Measurements from ENCODE around the gene RAB3B.
"Not testable (repeated sequence)": the region's sequence is repeated elsewhere in the genome, so short reads cannot be mapped to it uniquely, and the experiment has no call there.

The RAB3B gene

DNA sequence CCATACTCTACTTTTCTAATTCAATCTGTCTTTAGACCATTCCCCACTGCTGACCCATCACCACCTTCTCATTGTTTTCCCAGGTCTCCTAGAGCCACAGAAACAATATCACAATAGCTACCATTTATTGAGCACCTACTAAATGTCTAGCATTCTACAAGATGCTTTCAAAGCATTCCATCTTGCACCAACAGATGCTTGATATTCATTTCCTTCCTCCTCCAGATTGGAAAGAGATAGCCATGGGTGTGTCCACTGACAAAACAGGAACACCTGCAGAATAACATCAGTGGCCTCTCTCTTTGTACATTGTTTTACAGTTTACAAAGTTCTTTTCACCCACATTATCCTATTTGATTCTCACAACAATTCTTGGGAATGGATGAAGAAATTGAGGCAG, 2.2 kb downstream of the RAB3B start:
- DNase-seq, result no peak

DNA sequence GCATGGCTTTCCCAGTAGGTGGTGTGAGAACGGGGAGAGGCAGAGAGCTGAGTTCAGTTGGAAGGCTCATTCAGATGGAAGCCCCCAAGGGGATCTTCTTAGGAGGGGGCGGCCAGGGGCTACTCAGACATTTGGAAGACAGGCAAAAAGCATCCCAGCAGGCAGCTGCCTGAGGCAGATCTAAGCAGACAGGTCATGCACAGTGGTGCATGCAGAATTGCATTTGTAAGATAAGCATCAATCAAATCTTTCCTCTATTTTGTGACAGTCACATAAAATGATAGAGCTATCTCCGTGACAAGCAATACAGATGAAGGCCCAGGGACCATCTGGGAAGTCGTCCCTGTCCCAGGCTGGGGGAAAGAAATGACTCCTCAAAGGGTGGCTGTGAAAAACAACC, 3.8 kb downstream of the RAB3B start:
- DNase-seq, result no peak

DNA sequence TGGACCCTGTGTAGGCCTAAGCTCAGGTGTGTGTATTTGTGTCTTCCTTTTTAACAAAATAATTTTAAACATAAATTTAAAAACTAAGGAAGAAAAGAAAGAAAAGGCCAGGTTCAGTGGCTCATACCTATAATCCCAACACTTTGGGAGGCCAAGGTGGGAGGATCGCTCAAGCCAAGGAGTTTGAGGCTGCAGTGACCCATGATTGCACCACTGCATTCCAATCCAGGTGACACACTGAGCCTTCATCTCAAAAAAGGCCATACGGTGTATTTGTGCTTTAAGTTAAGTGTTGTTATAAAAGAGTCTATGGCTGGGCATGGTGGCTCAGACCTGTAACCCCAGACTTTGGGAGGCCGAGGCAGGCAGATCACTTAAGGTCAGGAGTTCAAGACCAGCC, 8.3 kb downstream of the RAB3B start:
- no peak for DNase-seq

DNA sequence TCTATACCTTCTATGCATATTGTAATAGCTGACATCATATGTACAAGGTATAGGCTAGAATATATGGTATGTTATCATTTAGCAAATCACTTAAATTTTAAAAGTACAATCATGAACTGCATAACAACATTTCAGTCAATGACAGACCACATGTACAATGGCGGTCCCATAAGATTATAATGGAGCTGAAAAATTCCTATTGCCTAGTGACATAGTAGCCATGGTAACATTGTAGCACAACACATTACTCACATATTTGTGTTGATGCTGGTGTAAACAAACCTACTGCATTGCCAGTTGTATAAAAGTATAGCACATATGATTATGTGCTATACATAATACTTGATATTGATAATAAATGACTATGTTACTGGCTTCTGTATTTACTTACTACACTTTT, 8.9 kb downstream of the RAB3B start:
- DNase-seq, result no peak

DNA sequence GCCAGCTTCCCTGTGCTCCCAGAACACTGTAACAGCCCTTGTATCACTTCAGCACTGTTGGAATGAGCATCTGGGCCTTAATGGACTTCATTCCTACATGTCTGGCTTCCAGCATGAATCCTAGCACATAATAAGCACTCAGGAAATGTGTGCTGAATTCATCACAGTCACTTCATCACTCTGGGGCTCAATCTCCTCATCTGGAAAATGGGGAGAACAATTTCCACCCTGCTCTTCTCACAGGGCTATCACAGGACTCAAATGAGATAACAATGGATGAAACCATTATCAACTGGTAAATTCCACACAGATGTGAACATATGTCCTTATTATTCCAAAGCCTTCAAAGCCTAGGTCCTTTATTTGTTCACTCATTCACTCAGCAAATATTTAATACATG, 12.4 kb downstream of the RAB3B start:
- no peak for DNase-seq

DNA sequence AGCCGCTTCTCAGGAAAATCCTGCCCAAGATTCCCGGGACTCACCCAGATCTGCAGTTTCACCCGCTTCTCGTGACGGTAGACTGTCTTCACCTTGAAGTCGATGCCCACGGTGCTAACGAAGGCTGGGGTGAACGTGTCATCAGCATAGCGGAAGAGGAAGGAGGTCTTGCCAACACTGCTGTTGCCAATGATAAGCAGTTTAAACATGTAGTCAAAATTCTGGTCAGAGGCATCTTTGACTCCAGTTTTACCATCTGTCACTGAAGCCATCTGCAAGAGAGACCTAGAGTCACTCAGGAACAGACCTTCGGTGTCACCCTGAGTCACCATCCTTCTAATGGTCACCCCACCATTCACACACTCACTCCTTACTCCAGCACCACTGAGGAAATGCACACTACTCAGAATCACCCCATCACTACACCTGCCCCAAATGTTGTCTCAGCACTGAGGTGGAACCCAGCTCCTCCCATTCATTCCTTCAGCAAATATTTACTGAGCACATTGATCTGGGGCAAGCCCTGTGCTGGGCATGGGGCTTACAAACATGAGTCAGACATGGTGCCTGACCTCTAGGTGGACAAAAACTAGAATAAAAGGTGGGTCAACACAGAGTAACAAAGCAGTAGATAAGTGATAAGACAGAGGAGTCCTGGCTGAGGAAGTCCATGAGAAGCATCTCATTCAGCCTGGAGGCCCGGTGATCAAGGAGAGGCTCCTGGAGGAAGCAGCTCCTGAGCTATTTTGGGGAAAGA, 13.5 kb downstream of the RAB3B start:
- DNase-seq, result no peak

DNA sequence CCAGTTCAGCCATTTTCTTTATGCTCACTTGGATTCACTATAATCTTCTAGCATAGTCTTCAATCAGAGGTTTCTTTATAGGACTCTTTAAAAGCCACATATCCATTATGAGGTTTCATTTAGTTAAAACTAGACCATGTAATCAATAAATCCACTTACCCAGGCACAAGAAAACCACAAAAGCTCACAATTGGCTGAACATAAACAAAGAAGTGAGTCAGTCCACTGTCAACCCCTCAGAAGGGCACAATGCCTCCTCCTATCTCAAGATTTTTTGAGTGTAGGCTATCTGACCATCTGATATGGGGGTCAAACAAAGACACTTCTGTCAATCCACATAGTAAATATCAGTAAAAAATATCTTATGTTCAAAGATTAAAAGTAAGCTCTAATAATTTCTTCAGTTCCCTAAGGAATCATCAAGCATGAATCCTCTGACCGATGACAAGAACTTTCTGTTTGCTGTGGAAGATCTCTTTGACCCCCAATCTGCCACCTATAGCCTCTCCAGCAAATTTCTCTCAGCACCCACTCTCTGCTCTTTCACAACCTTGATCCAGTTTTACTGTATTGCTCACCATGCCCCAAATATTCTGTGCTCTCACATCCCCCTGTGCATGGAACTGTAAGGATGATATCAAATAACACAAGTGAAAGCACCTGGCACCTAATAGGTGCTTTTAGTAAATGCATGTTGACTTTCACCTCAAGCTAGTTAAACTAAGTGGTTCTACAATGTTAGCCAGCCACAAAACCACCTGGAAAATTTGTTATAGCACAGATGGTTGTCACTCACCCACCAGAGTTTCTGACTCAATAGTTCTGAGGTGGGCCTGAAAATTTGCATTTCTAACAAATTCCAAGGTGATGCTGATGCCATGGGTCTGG, 16.7 kb downstream of the RAB3B start:
- DNase-seq, result no peak

DNA sequence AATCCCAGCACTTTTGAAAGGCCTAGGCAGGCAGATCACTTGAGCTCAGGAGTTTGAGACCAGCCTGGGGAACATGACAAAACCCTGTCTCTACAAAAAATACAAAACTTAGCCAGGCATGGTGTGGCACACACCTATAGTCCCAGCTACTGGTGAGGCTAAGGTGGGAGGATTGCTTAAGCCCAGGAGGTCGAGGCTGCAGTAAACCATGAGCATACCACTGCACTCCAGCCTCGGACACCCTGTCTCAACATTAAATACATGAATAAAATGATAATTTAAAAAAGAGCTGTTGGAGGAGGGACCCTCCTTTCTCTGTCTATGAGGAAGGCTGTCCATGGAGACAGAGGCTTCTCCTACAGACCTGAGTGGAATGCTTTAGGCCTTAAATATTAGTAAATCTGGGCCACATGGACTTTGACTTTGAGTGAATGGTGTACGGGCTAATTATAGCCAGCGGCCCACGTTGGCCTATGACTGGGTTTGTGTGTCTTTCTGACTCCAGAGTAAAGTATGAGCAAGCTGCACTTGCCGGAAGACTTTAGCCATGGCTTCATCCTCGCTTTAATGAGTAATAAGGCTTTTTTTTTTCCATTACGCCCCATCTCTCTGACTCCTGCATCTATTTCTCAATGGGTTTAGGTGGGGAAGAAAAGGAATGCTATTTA, 21.3 kb downstream of the RAB3B start:
- DNase-seq, result no peak

DNA sequence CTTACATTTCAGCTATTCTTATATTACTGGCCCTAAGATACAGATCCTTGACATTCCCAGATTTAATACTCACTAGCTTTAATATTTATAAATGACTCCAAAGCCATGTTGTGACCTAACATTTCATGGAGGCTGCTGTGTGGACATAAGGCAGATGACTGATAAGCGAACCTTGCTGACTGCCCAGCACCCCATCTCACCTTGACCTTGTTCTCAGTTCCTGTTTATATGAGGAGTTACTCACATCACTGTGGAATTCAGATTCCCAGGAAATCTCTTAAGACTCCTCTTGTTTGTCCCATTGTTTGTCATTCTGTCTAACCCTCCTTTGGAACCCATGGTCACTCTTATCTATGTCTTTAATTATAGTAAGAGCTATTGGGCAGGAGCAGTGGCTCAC, 21.9 kb downstream of the RAB3B start:
- DNase-seq, result no peak

DNA sequence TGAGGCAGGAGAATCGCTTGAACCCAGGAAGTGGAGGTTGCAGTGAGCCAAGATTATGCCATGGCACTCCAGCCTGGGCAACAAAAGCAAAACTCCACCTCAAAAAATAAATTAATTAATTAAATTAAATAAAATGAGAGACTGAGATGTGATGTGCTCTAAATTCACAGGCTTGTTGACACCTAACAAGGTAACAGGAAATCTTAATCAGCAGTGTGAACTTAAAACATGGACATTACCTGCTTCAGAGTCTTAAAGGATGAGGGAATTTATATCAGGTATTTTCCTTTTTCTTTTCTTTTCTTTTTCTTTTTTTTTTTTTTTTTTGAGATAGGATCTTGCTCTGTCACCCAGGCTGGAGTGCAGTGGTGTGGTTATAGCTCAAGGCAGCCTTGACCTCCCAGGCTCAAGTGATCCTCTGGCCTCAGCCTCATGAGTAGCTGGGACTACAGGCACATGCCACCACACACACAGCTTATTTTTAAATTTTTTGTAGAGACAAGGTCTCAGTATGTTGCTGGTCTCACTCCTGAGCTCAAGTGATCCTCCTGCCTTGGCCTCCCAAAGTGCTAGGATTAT, 23.2 kb downstream of the RAB3B start:
- not testable (repeated sequence) for DNase-seq

DNA sequence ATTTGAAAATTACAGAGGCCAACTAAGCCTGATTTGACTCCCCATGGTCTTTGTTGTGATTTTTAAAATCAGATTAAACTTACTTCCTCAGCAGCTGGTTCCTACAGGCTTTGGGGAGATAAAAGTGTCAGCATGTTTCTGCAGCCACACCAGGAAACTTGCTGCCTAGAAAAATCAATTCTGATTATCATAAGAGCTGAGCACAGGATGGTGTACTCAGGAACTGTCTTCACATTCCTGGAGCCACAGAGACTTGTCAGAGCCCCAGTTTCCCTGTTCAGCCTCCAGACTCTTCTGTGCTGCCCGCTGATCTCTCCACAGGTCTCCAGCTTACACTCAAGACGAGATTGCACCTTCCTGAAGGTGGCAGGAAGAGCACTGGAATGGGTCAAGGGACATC, 23.9 kb downstream of the RAB3B start:
- no peak for DNase-seq

DNA sequence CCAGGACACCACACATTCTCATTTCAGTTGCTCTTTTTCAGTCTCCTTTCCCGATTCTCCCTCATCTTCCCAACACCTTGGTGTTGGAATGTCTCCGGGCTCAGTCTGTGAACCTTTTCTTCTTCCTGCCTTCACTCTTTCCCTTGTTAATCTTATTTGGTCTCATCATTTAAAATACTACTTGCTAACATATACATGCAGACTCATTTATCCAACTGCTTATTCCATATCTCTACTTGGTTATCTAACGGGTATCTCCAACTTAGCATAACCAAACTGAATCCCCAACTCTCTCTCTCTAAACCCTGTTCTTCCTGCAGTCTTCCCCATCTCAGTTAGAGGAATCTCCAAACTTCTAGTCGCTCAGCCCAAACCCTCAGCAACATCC, 26.2 kb downstream of the RAB3B start:
- DNase-seq, result no peak

DNA sequence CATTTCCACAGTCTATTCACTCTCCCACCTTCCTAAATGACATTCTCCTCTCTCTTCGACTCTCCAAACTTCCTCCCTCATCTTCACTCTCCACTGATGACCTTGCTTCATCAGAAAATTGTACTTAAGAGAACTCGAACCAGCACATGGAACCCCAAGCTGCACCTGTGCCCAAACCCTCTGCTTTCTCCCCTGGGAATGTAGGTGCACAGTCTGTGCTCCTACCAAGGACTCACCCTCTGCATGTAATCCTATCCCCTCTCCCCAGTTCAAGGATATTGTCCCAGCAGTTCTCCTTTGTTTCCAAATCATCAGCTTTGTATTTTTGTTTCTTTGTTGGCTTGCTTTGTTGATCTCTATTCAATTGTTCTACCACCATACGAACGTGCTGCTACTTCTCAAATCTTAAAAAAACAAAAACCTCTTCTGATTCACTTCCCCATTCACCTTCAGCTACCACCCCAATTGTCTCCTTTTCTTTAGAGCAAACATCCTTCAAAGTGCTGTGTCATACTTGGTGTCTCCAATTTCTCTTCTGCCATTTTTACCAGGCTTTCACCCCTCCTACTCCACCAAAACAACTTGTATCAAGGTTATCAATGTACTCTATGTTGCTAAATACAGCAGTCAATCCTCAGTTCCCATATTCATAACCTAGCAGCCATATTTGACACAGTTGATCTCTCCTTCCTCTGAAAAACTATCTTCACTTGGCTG, 26.8 kb downstream of the RAB3B start:
- DNase-seq, result no peak

DNA sequence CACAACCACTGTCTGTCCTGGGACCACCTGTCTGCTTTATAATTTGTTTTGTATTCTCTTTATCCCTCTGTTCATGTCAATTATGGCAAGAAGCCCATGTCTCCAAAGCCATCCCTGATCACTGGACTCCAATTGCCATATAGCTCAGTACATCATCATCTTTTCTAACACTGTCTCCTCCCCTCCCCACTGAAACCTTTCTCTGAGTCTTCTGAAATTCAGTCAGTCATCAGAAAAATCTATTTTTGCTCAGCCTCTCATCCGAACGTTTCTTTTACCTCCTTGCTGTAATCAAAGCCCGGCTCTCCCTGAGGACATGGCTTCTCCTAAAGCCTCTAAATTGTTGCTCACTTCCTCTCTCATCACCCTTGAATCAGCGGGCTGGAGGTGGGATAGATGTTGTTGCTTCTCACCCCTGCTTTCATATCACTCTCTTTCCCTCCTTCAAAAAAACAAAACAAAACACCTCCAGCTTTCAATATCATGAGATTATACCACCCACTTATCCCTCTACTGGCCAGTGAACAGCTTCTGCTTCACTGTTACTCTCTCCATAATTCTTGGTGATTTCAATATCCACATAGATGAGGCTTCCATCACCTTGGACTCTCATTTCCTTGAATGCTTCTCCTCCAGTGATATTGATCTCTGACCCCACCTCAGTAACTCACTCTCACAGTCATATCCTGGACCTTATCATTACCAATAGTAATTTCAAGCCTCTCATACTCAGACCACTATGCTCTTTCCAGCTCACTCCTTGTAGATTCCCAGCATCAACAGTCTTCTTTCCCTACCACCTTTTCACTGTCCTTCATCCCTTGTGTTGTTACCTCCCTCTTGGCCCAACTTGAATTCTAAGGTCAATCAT, 27.8 kb downstream of the RAB3B start:
- DNase-seq, result no peak

DNA sequence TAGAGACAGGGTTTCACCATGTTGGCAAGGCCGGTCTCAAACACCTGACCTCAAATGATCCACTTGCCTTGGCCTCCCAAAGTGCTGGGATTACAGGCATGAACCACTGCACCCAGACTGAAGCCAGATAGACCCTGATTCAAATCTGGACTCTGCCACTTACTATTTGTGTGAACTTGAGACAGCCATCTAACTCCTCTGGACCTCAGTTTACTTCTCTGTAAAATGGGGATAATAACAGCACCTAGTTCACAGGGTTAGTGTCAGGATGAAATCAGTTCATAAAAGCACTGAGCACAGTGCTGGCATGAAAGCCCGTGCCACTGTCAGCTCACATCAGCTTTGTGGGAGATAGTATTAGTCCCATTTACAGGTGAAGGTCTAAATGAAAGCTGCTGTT, 28.5 kb downstream of the RAB3B start:
- DNase-seq, result no peak

DNA sequence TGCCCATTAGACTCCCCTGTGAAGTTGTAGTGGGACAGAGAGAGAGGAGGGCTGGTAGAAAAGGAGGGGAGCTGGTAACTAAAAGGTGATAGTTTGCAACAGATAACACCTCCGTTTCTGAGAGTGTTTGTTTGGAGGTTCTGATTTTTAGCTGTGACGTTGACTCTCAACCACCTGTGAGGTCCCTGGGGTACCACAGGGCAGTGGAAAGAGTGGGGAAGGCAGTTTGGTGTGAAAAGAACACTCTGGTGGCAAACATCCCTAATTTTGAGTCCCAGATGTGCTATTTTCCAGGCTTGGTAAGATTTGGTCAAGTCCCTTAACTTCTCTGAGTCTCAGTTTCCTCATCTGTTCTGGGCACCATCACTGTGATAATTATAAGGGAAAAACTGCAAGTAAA, 29.3 kb downstream of the RAB3B start:
- no peak for DNase-seq

DNA sequence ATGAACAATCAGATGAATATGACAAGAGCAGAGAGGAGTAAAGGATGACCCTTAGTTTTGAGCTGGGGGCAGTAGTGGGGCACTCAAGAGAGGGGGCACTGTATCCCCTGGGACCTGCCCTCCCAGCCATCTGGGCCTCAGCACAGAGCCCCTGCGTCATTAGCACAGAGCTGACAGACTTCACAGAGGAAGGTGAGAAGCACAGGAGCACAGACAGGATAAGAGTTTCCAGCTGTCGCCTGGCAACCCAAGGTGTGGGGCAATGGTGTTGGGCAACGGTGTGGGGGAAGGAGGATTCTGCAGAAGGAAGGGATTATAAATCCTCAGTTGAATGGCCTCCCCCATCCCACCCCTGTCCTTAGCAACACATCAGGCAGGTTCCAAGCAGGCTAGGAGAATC, 30.2 kb downstream of the RAB3B start:
- no peak for DNase-seq

DNA sequence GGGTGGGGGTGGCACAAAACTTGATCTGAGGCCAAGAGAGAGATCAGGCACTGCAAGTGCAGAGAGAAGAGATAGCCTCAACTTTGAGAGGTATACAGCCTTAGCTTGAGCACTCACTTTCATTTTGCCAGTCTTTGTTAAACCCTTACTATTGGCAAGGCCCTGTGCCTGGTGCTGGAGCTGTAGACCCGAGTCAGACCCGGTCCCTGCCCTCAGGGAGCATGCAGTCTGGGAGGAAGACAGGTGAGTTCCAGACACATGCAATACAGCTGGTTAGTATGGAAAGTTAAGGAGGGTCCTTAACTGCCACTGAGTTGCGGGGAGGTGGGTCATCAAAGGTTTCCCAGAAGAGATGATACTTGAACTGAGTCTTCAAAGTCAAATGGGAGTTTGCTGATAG, 31.7 kb downstream of the RAB3B start:
- no peak for DNase-seq

DNA sequence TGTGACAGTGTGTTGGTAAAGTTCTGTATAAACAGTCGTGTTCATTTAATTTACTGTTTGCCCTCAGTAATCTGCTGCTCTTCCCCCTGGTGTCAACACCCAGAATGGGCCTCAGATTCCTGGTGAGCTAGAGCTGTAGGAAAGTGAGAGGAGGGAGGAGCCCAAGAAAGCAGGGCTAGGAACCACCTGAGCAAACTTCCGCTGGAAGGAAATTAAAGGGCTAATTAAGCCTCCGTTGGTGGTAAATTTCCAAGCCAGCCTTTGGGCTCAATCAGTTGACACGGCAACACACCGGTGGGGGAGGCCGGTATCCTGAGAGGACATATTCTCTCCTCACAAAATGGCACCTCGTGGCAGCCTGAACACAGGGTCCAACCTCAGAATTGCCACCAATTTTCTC, 32.9 kb downstream of the RAB3B start:
- no peak for DNase-seq

DNA sequence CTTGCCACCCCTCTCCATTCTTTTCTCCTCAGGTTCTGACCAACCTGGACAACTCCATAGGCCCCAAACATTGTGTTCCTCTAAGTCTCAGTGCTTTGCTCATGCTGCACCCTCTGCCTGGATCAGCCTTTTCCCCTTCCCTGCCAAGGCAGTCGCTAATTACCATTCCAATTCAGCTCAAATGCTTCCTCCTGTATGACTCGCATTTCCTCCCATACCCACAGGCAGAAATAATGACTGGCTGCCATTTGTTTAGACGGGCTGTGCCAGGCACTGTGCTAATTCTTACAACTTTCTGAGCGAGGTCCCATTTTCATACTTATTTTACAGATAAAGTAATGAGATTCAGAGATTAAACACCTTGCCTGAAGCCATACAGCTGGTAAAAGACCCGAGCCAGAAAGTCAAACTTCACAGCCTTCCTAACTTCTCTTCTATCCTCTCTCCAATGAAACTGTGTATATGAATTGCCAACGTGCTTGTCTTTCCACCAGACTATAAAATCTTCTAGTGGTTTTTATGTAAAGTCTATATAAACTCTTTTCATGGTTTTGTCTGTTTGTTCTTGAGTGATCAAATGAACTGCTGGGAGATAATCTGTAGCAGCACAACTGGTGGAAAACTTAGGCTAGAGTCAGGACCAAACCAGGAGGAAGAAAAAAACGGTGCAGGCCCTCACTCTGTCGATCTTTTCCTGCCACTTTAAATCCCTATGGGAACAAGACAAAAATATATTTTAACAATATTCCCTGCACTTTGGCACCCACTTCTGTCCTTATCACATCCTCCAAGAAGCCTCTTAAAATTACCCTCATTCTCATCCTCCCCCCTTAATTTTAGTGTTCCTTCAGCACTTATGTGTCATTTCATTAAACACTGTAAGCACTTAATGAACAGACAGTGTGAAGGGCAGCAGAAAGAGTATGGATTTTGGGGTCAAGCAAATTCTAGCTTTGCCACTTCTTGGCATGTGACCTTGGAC, 33.7 kb downstream of the RAB3B start:
- no peak for DNase-seq
